HEK293T (cell line): ENCODE measurements around the gene HACL1.
A peak's percentile ranks its signal among the peaks of the same experiment; 100 is the strongest.

ENCODE experiments used
- CTCF ChIA-PET: fragments of 350-600 bp; formaldehyde crosslinking; extraction: SDS; loops from one replicate; lab custom pipeline; 2021; ENCODE audit warnings: antibody characterized with exemption, inconsistent platforms; lab: Yijun Ruan, JAX
- POLR2A ChIA-PET: fragments of 350-600 bp; formaldehyde crosslinking; extraction: SDS; loops from one replicate; lab custom pipeline; 2020; ENCODE audit warnings: antibody characterized with exemption, inconsistent platforms; lab: Yijun Ruan, JAX
- DNase-seq: peaks from one replicate; pipeline ENCODE4 v3.0.0; 2012; ENCODE audit warnings: mixed read lengths; ENCODE audit errors: extremely low spot score
- ARNT ChIP-seq: fragments of 450-650 bp; IDR thresholded peaks from 2 replicates; pipeline ENCODE4 v1.6.1; 2017; ENCODE audit warnings: mild to moderate bottlenecking
- BHLHE40 ChIP-seq: fragments of 450-650 bp; IDR thresholded peaks from 2 replicates; pipeline ENCODE4 v1.6.1; 2016; ENCODE audit warnings: mild to moderate bottlenecking, moderate library complexity, borderline replicate concordance
- CTBP1 ChIP-seq: fragments of 450-650 bp; IDR thresholded peaks from 2 replicates; pipeline ENCODE4 v1.6.1; 2016; ENCODE audit warnings: borderline replicate concordance
- ELF4 ChIP-seq: fragments of 450-650 bp; IDR thresholded peaks from 2 replicates; pipeline ENCODE4 v1.6.1; 2017; ENCODE audit warnings: antibody characterized with exemption
- FOXA1 ChIP-seq: fragments of 450-650 bp; IDR thresholded peaks from 2 replicates; pipeline ENCODE4 v1.6.1; 2016; ENCODE audit warnings: mild to moderate bottlenecking
- FOXK2 ChIP-seq: fragments of 450-650 bp; IDR thresholded peaks from 2 replicates; pipeline ENCODE4 v1.6.1; 2016; ENCODE audit warnings: mild to moderate bottlenecking
- FOXM1 ChIP-seq: fragments of 450-650 bp; IDR thresholded peaks from 2 replicates; pipeline ENCODE4 v1.6.1; 2017; ENCODE audit warnings: mild to moderate bottlenecking, borderline replicate concordance
- HDGF ChIP-seq: fragments of 450-650 bp; IDR thresholded peaks from 2 replicates; pipeline ENCODE4 v1.6.1; 2017; ENCODE audit warnings: antibody characterized with exemption, borderline replicate concordance
- L3MBTL2 ChIP-seq: fragments of 450-650 bp; conservative IDR thresholded peaks from 2 replicates; pipeline ENCODE4 v1.6.1; 2016; ENCODE audit warnings: mild to moderate bottlenecking
- LEF1 ChIP-seq: fragments of 450-650 bp; IDR thresholded peaks from 2 replicates; pipeline ENCODE4 v1.6.1; 2017; ENCODE audit warnings: mild to moderate bottlenecking, borderline replicate concordance
- NFRKB ChIP-seq: fragments of 450-650 bp; IDR thresholded peaks from 2 replicates; pipeline ENCODE4 v1.6.1; 2016; ENCODE audit warnings: mild to moderate bottlenecking, moderate library complexity
- SP1 ChIP-seq: fragments of 450-650 bp; IDR thresholded peaks from 2 replicates; pipeline ENCODE4 v1.6.1; 2017
- SUZ12 ChIP-seq: fragments of 450-650 bp; IDR thresholded peaks from 2 replicates; pipeline ENCODE4 v1.6.1; 2016; ENCODE audit warnings: mild to moderate bottlenecking
- TARDBP ChIP-seq: fragments of 450-650 bp; IDR thresholded peaks from 2 replicates; pipeline ENCODE4 v1.6.1; 2016
- ZNF384 ChIP-seq: fragments of 450-650 bp; IDR thresholded peaks from 2 replicates; pipeline ENCODE4 v1.6.1; 2016
- TF ChIP-seq, protein P1 (sequence below): fragments of 450-650 bp; IDR thresholded peaks from 2 replicates; pipeline ENCODE4 v1.6.1; 2016

The HACL1 gene

DNA sequence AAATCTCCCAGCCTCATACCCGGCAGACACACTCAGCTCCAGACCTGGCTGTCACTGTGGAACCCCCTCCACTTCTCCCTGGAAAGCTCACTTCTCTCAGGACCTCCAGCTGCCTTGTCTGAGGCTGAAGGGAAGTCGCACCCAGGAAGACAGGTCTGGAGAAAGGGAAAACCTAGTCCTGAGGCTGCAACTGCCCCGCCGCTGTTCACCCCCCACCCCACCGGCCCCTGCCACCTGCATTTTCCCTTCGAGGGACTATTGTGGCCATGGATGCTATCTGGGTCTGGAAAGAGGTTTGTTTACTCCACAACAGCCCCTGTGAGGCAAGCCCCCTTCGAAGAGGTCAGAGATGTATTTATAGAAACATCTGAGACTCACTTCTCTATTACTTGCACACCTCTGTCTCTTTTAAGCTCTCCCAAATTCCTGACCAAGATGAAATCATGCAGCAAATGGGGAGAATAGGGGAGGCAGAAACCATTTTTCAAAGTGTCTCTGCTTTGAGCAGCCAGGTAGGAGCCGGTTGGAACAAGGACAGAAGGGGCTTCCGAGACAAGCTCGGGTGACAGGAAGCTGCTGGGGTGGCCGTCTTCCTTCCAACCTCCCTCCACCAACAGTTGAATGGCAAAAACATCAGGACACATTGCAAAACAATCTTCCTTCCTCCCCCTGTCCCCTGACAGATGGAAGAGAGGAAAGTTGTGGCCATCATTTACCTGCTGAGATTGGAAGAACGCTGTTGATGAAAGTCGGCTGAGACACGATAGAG lies 80.4 kb downstream of the HACL1 start:
- no peak for DNase-seq
- TF ChIP-seq SUZ12 (no peak), FOXA1 (no peak), LEF1 (no peak), L3MBTL2 (no peak), FOXM1 (no peak), TARDBP (no peak), CTBP1 (no peak), FOXK2 (no peak), NFRKB (no peak), ELF4 (no peak), ARNT (no peak), SP1 (no peak), ZNF384 (no peak)
- TF ChIP-seq, protein P1, sequence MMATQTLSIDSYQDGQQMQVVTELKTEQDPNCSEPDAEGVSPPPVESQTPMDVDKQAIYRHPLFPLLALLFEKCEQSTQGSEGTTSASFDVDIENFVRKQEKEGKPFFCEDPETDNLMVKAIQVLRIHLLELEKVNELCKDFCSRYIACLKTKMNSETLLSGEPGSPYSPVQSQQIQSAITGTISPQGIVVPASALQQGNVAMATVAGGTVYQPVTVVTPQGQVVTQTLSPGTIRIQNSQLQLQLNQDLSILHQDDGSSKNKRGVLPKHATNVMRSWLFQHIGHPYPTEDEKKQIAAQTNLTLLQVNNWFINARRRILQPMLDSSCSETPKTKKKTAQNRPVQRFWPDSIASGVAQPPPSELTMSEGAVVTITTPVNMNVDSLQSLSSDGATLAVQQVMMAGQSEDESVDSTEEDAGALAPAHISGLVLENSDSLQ, result no peak
- CTCF ChIA-PET, result no interaction called here
- POLR2A ChIA-PET, result no interaction called here

DNA sequence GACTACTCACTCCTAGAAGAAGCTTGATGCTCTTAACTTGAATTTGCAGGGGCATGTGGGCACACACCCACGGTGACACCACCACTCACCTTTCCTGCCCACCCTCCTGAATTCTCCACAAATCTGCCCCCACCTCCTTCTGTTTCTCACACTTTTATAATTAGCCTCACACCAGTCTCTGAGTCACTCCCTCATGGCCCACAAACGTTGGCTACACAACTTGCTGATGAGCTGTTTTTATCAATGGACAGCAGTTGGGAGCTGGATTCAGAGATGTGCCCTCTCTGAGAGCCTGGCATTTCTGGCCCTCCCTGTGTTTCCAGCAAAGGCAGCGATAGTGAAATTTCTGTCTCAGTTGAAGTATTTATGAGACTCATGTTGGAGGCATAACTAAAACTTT lies 81.2 kb downstream of the HACL1 start:
- ChIA-PET CTCF (no interaction called here), POLR2A (no interaction called here)
- DNase-seq, result no peak
- TF ChIP-seq L3MBTL2 (no peak), SUZ12 (no peak), BHLHE40 (no peak), ARNT (no peak), ZNF384 (no peak), NFRKB (no peak), ELF4 (no peak), FOXK2 (no peak), FOXM1 (no peak), TARDBP (no peak), HDGF (no peak), FOXA1 (no peak), SP1 (no peak), CTBP1 (no peak), LEF1 (no peak)
- TF ChIP-seq, protein P1, result no peak

DNA sequence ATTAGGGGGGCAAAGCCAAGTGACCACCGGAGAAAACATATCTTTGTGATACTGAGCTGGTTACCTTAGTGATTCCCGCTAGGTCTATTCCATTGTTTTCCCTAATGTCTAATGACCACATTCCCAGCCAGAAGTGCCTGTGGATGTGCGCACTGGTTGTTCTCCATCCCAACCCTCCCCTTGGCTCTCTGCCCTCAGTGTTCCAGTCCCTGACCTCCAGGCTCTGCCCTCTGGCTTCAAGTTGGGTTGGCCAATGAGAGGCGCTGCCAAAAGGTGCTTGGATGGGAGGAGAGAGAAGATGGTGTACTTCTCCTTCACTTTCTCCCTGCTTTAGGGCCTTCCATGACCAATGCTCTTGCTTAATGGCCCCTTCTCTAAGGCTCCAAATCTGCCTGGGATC lies 82.3 kb downstream of the HACL1 start:
- ChIA-PET CTCF (no interaction called here), POLR2A (no interaction called here)
- TF ChIP-seq HDGF, result no peak
- TF ChIP-seq NFRKB, result no peak
- TF ChIP-seq CTBP1, result no peak
- no peak for TF ChIP-seq BHLHE40
- no peak for TF ChIP-seq FOXK2
- no peak for TF ChIP-seq SP1
- TF ChIP-seq ARNT, result no peak
- no peak for TF ChIP-seq ZNF384
- DNase-seq, result no peak

DNA sequence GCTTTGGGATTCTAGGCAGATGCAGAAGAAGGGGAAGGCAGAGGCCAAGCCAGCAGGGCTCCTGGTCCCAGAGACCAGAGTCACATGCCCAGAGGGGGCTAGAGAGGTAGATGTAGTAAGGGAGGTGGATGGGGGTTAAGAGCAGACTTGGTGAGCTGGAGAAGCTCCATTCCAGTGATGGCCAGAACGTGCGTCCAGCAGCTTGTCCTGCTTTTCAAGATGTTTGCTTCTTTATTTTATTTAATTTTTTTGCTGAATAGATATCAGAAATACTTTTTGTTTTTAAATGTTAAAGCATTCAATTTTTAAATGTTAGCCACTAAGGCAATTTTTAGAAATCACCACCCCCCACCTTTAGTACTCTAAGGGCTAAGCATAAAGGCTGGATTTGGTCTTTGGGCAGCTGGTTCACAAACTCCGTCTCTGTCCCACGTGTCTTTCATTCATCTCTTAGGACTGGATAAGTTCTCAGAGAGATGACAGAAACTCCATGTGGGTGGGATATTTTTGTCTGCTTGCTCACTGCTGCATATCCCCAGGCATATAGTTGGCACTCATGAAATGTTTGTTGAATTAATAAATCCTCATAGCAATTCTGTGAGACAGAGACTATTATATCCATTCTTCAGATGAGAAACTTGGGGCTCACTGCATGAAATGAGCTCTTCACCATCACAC lies 86.6 kb downstream of the HACL1 start:
- ChIA-PET POLR2A (no interaction called here), CTCF (interaction anchor here (0.7 kb wide), 1 partner anchor 933 kb away, joined by 3 read pairs; no protein-coding TSS in a partner anchor)
- no peak for DNase-seq
- TF ChIP-seq LEF1, result no peak
- no peak for TF ChIP-seq L3MBTL2
- TF ChIP-seq FOXM1, result no peak
- TF ChIP-seq SUZ12, result no peak
- no peak for TF ChIP-seq HDGF
- TF ChIP-seq SP1, result no peak
- no peak for TF ChIP-seq ELF4
- no peak for TF ChIP-seq ARNT
- TF ChIP-seq NFRKB, result no peak
- TF ChIP-seq, protein P1, result no peak

DNA sequence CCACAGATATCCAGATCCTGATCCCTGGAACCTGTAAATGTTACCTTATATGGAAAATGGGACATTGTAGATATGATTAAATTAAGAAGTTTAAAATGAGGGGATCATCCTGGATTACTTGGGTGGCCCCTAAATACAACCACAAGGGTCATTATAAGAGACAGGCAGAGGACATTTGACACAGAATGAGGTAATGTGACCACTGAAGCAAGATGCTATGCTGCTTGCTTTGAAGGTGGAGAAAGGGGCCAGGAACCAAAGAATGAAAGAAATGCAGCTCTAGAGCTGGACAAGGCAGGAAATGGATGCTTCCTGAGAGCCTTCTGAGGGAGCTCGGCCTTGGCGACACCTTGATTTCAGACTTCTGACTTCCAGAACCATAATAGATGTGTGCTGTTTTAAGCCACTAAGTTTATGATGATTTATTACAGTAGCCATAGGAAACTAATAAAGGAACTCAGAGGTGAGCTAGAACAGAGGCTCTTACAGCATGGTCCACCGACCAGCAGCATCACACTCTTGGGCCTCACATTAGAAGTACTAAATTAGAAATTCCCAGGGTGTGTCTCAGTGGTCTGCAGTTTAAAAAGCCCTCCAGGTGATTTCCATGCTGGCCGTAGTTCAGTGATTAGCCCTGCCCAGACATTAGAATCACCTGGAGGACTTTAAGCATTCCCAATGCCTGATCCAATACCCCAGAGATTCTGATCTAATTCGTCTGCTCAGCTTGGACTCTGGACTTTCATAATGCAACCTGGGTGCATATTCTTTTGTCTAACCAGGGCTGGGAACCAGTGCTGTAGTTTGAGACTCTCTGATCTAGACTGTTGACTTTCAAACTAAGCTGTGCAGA lies 87.3 kb downstream of the HACL1 start:
- no peak for TF ChIP-seq SUZ12
- TF ChIP-seq FOXM1, result no peak
- TF ChIP-seq L3MBTL2, result no peak
- TF ChIP-seq CTBP1, result no peak
- TF ChIP-seq, protein P1, result 0 out of 2 replicates have a peak, but pooled peaks have one; percentile 6
- TF ChIP-seq BHLHE40, result no peak
- no peak for DNase-seq
- ChIA-PET CTCF (interaction anchor here (0.7 kb wide), 1 partner anchor 932 kb away, joined by 3 read pairs; no protein-coding TSS in a partner anchor), POLR2A (no interaction called here)
